ENCODE data around the gene TRPM4.

Gene TRPM4

DNA sequence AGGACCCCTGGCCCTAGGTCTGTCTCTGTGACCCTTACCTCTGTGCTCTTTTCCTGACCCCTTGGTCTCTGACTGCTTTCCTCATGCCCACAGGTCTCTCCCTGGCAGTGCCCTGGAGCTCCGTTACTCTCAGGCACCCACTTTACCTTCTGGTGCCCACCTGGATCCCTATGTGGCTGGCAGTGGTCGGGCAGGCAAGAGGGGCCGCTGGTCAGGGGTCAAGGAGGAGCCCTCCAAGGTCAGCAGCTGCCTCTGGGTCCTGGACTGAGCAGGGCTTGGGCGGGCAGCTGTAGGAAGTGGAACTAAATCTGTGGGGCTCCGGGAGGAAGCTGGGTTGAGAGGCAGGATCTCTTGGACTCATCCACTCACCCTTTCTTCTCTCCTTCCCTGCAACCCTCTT, 21.9 kb upstream of the TRPM4 start:
- no peak for TF ChIP-seq SIN3A (IDR thresholded peaks at IDR 0.05; ENCODE audit: borderline replicate concordance, insufficient read depth, low read length)
- no peak for TF ChIP-seq TAF1 (IDR thresholded peaks at IDR 0.05; ENCODE audit: borderline replicate concordance, insufficient read depth, low read length)
- no peak for TF ChIP-seq POLR2AphosphoS5 (IDR thresholded peaks at IDR 0.05; ENCODE audit: low read depth, low read length)

DNA sequence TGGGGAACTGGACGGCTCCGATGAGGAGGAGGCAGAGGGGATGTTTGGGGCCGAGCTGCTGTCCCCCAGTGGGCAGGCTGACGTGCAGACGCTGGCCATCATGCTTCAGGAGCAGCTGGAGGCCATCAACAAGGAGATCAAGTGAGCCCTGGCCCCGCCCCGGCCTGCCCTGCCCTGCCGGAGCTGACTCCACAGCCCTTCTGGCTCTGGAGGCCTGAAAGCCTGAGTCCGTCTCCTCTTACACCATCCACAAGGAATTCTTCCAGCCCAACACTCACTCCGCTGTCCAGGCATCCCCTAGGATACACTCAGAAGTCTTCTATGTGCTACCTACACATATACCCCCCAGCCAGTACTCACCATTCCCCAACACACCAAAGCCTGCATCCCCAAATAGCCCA, 20.8 kb upstream of the TRPM4 start:
- TF ChIP-seq FOXP2 (optimal IDR thresholded peaks at IDR 0.05; ENCODE audit: borderline replicate concordance, extremely low read depth, extremely low read length, insufficient read depth) (no peak), SIN3A (IDR thresholded peaks at IDR 0.05; ENCODE audit: borderline replicate concordance, insufficient read depth, low read length) (no peak), POLR2AphosphoS5 (IDR thresholded peaks at IDR 0.05; ENCODE audit: low read depth, low read length) (no peak), TAF1 (IDR thresholded peaks at IDR 0.05; ENCODE audit: borderline replicate concordance, insufficient read depth, low read length) (no peak)
- TF ChIP-seq, protein P1, sequence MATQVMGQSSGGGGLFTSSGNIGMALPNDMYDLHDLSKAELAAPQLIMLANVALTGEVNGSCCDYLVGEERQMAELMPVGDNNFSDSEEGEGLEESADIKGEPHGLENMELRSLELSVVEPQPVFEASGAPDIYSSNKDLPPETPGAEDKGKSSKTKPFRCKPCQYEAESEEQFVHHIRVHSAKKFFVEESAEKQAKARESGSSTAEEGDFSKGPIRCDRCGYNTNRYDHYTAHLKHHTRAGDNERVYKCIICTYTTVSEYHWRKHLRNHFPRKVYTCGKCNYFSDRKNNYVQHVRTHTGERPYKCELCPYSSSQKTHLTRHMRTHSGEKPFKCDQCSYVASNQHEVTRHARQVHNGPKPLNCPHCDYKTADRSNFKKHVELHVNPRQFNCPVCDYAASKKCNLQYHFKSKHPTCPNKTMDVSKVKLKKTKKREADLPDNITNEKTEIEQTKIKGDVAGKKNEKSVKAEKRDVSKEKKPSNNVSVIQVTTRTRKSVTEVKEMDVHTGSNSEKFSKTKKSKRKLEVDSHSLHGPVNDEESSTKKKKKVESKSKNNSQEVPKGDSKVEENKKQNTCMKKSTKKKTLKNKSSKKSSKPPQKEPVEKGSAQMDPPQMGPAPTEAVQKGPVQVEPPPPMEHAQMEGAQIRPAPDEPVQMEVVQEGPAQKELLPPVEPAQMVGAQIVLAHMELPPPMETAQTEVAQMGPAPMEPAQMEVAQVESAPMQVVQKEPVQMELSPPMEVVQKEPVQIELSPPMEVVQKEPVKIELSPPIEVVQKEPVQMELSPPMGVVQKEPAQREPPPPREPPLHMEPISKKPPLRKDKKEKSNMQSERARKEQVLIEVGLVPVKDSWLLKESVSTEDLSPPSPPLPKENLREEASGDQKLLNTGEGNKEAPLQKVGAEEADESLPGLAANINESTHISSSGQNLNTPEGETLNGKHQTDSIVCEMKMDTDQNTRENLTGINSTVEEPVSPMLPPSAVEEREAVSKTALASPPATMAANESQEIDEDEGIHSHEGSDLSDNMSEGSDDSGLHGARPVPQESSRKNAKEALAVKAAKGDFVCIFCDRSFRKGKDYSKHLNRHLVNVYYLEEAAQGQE (IDR thresholded peaks at IDR 0.05; ENCODE audit: insufficient read depth in 1 of 2, low read depth in 2 of 2, low read length in 2 of 2) = no peak

DNA sequence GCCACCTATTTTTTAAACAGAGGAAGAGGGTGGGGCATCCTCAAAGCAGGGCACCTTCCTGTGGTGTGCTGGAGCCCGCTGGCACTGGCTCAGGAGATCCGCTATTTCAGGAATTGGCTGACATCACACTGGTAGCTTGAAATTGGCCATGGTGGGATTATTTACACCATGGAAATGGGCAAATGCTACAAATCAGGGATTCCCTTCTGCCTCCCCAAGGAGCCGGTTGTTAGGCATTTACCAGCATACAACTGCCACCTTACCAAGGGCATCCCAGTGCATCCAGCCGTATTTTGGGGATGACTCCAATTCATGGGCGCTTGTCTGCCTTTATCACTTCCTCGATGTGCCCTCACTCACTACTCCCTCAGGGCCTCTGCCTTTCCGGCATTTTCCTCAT, 16.6 kb upstream of the TRPM4 start:
- no peak for TF ChIP-seq SIN3A (IDR thresholded peaks at IDR 0.05; ENCODE audit: borderline replicate concordance, insufficient read depth, low read length)

DNA sequence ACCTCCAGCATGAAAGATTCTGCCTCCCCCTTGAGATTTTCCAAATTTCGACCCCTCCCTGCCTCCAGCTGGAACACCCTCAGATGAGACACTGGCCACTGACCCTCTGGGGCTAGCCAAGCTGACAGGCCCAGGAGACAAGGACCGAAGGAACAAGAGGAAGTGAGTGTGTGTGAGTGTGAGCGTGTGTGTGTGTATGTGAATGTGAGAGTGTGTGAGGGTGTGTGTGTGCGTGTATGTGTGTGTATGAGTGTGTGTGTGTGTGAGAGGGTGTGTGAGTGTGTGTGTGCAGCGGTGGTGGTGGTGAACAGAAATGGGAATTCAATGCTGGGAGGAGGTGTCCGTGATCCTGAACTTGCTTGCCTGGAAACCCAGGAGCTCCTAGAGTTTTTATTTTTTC, 16.2 kb upstream of the TRPM4 start:
- no peak for TF ChIP-seq POLR2AphosphoS5 (IDR thresholded peaks at IDR 0.05; ENCODE audit: low read depth, low read length)
- TF ChIP-seq TAF1 (IDR thresholded peaks at IDR 0.05; ENCODE audit: borderline replicate concordance, insufficient read depth, low read length) = no peak
- TF ChIP-seq, protein P1 (IDR thresholded peaks at IDR 0.05; ENCODE audit: insufficient read depth in 1 of 2, low read depth in 2 of 2, low read length in 2 of 2) = no peak
- TF ChIP-seq SIN3A (IDR thresholded peaks at IDR 0.05; ENCODE audit: borderline replicate concordance, insufficient read depth, low read length) = no peak
- TF ChIP-seq FOXP2 (optimal IDR thresholded peaks at IDR 0.05; ENCODE audit: borderline replicate concordance, extremely low read depth, extremely low read length, insufficient read depth) = no peak

GRCh38 chr19:49142866-49143335, 14.7 kb upstream of the TRPM4 start:
- no peak for TF ChIP-seq POLR2AphosphoS5 (IDR thresholded peaks at IDR 0.05; ENCODE audit: low read depth, low read length)
- TF ChIP-seq SIN3A (IDR thresholded peaks at IDR 0.05; ENCODE audit: borderline replicate concordance, insufficient read depth, low read length) = no peak
- no peak for TF ChIP-seq FOXP2 (optimal IDR thresholded peaks at IDR 0.05; ENCODE audit: borderline replicate concordance, extremely low read depth, extremely low read length, insufficient read depth)
- TF ChIP-seq, protein P1 (IDR thresholded peaks at IDR 0.05; ENCODE audit: insufficient read depth in 1 of 2, low read depth in 2 of 2, low read length in 2 of 2) = no peak
- TF ChIP-seq TAF1 (IDR thresholded peaks at IDR 0.05; ENCODE audit: borderline replicate concordance, insufficient read depth, low read length) = no peak

- no peak for TF ChIP-seq FOXP2 (optimal IDR thresholded peaks at IDR 0.05; ENCODE audit: borderline replicate concordance, extremely low read depth, extremely low read length, insufficient read depth)
- TF ChIP-seq POLR2AphosphoS5 (IDR thresholded peaks at IDR 0.05; ENCODE audit: low read depth, low read length) = no peak
- TF ChIP-seq SIN3A (IDR thresholded peaks at IDR 0.05; ENCODE audit: borderline replicate concordance, insufficient read depth, low read length) = 0 out of 2 replicates have a peak, but pooled peaks have one; percentile 61
- TF ChIP-seq, protein P1 (IDR thresholded peaks at IDR 0.05; ENCODE audit: insufficient read depth in 1 of 2, low read depth in 2 of 2, low read length in 2 of 2) = 0 out of 4 replicates have a peak, but pooled peaks of 1 of the 2 experiments have one; percentile 36
- TF ChIP-seq TAF1 (IDR thresholded peaks at IDR 0.05; ENCODE audit: borderline replicate concordance, insufficient read depth, low read length) = no peak
Observed at GRCh38 chr19:49145573-49146407, 11.8 kb upstream of the TRPM4 start.
